ENCODE measurements around the gene ASCC3.
"Not testable (repeated sequence)": the region's sequence is repeated elsewhere in the genome, so short reads cannot be mapped to it uniquely, and the experiment has no call there.

Gene ASCC3

DNA sequence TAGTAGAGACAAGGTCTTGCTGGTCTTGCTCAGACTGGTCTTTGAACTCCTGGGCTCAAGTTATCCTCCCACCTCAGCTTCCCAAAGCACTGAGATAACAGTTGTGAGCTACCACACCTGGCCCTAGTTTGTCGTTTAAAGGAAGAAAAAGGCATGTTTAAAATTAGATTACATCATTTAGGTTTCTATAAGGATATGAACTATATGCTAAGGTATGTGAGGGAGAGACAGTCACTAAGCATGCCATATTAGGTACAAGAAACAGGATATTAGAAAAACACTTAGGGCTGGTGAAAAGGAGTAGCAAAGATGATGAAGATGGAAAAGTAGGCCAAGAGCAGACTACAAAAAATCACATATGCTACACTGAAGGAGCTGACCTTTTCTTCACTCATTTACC, 106.4 kb downstream of the ASCC3 start:
- TF ChIP-seq, protein P1, sequence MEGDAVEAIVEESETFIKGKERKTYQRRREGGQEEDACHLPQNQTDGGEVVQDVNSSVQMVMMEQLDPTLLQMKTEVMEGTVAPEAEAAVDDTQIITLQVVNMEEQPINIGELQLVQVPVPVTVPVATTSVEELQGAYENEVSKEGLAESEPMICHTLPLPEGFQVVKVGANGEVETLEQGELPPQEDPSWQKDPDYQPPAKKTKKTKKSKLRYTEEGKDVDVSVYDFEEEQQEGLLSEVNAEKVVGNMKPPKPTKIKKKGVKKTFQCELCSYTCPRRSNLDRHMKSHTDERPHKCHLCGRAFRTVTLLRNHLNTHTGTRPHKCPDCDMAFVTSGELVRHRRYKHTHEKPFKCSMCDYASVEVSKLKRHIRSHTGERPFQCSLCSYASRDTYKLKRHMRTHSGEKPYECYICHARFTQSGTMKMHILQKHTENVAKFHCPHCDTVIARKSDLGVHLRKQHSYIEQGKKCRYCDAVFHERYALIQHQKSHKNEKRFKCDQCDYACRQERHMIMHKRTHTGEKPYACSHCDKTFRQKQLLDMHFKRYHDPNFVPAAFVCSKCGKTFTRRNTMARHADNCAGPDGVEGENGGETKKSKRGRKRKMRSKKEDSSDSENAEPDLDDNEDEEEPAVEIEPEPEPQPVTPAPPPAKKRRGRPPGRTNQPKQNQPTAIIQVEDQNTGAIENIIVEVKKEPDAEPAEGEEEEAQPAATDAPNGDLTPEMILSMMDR (IDR thresholded peaks at IDR 0.05; ENCODE audit: extremely low read depth, insufficient read depth, missing control alignments): no peak
- in situ Hi-C loops (cut with MboI; ENCODE audit: low pct_unique_long_range_greater_than_20kb, low sequenced_read_pairs, unreplicated experiment): no loop called here
- no peak for DNase-seq (ENCODE audit: low spot score)

DNA sequence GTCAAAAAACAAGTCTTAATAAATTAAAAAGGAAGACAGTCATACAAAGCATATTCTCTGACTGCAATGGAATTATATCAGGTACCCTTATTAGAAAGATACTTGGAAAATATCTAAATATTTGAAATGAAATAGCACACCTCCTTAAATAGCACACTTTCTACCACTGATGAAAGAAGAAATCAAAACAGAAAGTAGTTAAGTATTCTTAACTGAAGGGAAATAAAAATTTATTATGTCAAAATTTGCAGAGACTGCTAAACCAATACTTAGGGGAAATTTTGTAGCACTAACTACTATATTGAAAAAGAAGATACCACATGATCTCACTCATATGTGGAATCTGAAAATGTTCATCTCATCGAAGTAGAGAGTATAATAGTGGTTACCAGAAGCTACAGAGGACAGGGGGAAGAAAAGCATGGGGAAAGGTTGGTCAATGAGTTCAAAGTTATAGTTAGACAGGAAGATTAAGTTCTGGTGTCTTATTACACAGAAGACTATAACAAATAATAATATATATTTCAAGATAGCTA, 112.2 kb downstream of the ASCC3 start:
- no peak for DNase-seq (ENCODE audit: low spot score)
- in situ Hi-C loops (cut with MboI; ENCODE audit: low pct_unique_long_range_greater_than_20kb, low sequenced_read_pairs, unreplicated experiment): no loop called here
- TF ChIP-seq, protein P1 (IDR thresholded peaks at IDR 0.05; ENCODE audit: extremely low read depth, insufficient read depth, missing control alignments): no peak

DNA sequence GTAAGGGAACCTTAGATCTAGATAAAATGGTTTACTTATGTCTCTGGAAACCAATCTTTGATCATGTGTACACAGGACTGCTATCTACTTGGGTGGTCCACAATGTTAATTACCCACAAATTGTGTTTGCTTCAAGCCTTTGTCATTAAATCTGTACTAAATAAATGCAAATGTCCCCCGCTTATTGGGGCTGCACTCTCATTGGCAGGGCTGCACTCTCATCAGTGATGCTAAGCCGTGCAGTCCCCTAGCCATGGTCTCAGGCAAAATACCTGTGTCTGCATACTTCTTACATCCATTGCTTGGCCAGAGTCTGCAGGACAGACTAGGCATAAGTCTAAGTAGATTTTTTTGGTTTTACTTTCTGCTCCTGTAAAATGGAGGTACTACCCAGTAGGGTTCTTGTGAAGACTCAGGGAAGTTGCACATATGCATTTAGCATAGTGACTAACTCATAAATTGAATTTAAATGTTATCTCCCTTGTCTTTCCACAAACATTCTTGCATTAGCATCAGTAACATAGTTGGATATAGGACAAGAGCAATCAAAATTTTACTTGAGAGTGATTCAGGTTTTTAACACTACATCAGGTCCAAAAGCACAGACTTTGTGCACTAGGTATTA, 117.4 kb downstream of the ASCC3 start:
- TF ChIP-seq, protein P1 (IDR thresholded peaks at IDR 0.05; ENCODE audit: extremely low read depth, insufficient read depth, missing control alignments): no peak
- DNase-seq (ENCODE audit: low spot score): no peak
- in situ Hi-C loops (cut with MboI; ENCODE audit: low pct_unique_long_range_greater_than_20kb, low sequenced_read_pairs, unreplicated experiment): no loop called here

DNA sequence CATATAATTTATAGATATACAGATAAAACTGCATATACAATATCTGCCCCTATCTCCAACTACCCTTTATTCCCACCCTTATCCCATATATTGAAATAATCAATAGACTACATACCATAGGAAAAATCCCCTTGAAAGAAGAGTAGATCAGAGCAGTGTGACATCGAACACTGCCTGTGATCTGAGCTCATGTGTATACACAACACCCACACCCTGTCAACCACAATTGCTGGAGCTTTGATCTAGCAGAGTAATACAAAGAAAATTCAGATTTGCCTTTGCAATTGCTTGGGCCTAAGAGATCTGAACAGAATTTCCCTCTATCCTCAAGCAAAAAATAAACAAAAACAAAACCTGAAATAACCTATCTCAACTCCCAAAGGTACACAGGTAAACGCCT, 119.3 kb downstream of the ASCC3 start:
- TF ChIP-seq, protein P1 (IDR thresholded peaks at IDR 0.05; ENCODE audit: extremely low read depth, insufficient read depth, missing control alignments): no peak
- no peak for DNase-seq (ENCODE audit: low spot score)
- in situ Hi-C loops (cut with MboI; ENCODE audit: low pct_unique_long_range_greater_than_20kb, low sequenced_read_pairs, unreplicated experiment): no loop called here

DNA sequence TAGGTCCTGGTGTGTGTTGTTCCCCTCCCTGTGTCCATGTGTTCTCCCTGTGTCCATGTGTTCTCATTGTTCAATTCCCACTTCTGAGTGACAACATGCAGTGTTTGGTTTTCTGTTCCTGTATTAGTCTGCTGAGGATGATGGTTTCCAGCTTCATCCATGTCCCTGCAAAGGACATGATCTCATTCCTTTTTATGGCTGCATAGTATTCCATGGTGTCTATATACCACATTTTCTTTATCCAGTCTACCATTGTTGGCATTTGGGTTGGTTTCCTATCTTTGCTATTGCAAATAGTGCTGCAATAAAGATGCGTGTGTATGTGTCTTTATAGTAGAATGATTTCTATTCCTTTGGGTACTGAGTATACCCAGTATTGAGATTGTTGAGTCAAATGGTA, 122.7 kb downstream of the ASCC3 start:
- in situ Hi-C loops (cut with MboI; ENCODE audit: low pct_unique_long_range_greater_than_20kb, low sequenced_read_pairs, unreplicated experiment); DNase-seq (ENCODE audit: low spot score): not testable (repeated sequence)

DNA sequence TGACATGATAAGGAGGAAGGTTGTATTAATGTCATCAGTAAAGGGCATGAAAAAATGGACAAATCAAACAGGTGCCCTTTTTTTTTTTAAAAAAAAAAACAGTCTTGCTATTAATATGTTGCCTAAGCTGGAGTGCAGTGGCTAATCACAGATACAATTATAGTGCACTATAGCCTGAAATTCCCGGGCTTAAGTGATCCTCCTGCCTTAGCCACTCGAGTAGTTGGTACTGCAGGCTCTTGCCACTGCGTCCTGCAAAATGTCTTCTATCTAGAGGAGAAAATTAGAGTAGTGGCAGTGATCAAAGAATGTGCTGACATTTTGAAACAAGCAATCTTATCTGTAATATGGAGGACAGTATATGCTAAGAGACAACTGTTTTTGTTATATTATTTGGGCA, 127.7 kb downstream of the ASCC3 start:
- in situ Hi-C loops (cut with MboI; ENCODE audit: low pct_unique_long_range_greater_than_20kb, low sequenced_read_pairs, unreplicated experiment): no loop called here
- no peak for DNase-seq (ENCODE audit: low spot score)
- TF ChIP-seq, protein P1 (IDR thresholded peaks at IDR 0.05; ENCODE audit: extremely low read depth, insufficient read depth, missing control alignments): no peak

DNA sequence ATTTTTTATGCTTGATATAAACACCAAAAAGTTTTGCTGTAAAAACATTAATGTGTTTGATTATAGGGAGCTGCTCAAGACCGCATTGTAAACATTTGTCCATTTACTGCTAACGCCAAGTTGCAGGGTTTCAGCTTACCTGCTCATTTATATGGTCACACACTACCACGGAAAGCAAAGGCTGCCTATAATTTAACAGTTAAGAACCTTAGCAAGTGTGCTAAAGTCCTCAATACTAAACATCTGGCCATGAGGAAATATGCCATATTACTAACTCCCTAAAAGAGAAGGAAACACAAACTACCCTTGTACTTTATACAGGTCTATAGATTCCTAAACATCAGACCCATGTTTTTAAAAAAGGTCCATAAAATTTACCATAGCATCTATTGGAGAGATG, 129.5 kb downstream of the ASCC3 start:
- no peak for DNase-seq (ENCODE audit: low spot score)
- in situ Hi-C loops (cut with MboI; ENCODE audit: low pct_unique_long_range_greater_than_20kb, low sequenced_read_pairs, unreplicated experiment): no loop called here
- TF ChIP-seq, protein P1 (IDR thresholded peaks at IDR 0.05; ENCODE audit: extremely low read depth, insufficient read depth, missing control alignments): no peak

All from GM13977 (cell line).